H9 (cell line): ENCODE data around the gene METTL18. TPM values are rescaled to one million over a fixed set of nuclear protein-coding genes. Genes with fewer than 3 reads are reported as not detected.

Source experiments
- DNase-seq: peaks from one replicate; pipeline ENCODE4 v3.0.0-alpha.2; 2017
- H2AFZ ChIP-seq: one replicate; pipeline ENCODE4 v1.6.1; 2013; ENCODE audit warnings: mild to moderate bottlenecking, low read length, control low read depth, moderate library complexity
- H2AK5ac ChIP-seq: 2 replicates; pipeline ENCODE4 v1.6.1; 2013; ENCODE audit warnings: low read length, control low read depth, mixed read lengths; ENCODE audit not compliant: insufficient read length
- H2BK120ac ChIP-seq: one replicate; pipeline ENCODE4 v1.6.1; 2013; ENCODE audit warnings: low read depth, mild to moderate bottlenecking, low read length, control low read depth, inconsistent platforms; ENCODE audit not compliant: poor library complexity, severe bottlenecking
- H2BK12ac ChIP-seq: 2 replicates; pipeline ENCODE4 v1.6.1; 2013; ENCODE audit warnings: low read length, control low read depth, mixed read lengths, low read depth; ENCODE audit not compliant: insufficient read length
- H2BK15ac ChIP-seq: 2 replicates; pipeline ENCODE4 v1.6.1; 2013; ENCODE audit warnings: low read depth, low read length, control low read depth
- H2BK20ac ChIP-seq: one replicate; pipeline ENCODE4 v1.6.1; 2013; ENCODE audit warnings: low read depth, mild to moderate bottlenecking, low read length, control low read depth, inconsistent platforms; ENCODE audit not compliant: poor library complexity, severe bottlenecking
- H2BK5ac ChIP-seq: 2 replicates; pipeline ENCODE4 v1.6.1; 2013; ENCODE audit warnings: low read length, control low read depth, mixed read lengths; ENCODE audit not compliant: insufficient read length
- H3K14ac ChIP-seq: 2 replicates; pipeline ENCODE4 v1.6.1; 2013; ENCODE audit warnings: low read length, control low read depth; ENCODE audit not compliant: insufficient read depth
- H3K18ac ChIP-seq: 2 replicates; pipeline ENCODE4 v1.6.1; 2013; ENCODE audit warnings: low read depth, mild to moderate bottlenecking, mixed read lengths, low read length, control low read depth; ENCODE audit not compliant: insufficient read length
- H3K23ac ChIP-seq: 2 replicates; pipeline ENCODE4 v1.6.1; 2013; ENCODE audit warnings: low read length, control low read depth, mixed read lengths, low read depth; ENCODE audit not compliant: insufficient read length
- H3K23me2 ChIP-seq: 2 replicates; pipeline ENCODE4 v1.6.1; 2013; ENCODE audit warnings: low read depth, mild to moderate bottlenecking, mixed read lengths, low read length, control low read depth; ENCODE audit not compliant: insufficient read length, poor library complexity, severe bottlenecking
- H3K27ac ChIP-seq: 2 replicates; pipeline ENCODE4 v1.5.1; 2013; ENCODE audit warnings: low read length, control low read depth, mixed read lengths, low read depth; ENCODE audit not compliant: insufficient read length
- H3K27me3 ChIP-seq: 2 replicates; pipeline ENCODE4 v1.6.1; 2013; ENCODE audit warnings: low read length, control low read depth, inconsistent platforms; ENCODE audit not compliant: insufficient read depth
- H3K4ac ChIP-seq: 2 replicates; pipeline ENCODE4 v1.6.1; 2013; ENCODE audit warnings: low read depth, mild to moderate bottlenecking, control low read depth, inconsistent platforms, low read length, moderate library complexity
- H3K4me1 ChIP-seq: 2 replicates; pipeline ENCODE4 v1.6.1; 2013; ENCODE audit warnings: low read length, control low read depth, inconsistent platforms; ENCODE audit not compliant: insufficient read depth
- H3K4me2 ChIP-seq: 2 replicates; pipeline ENCODE4 v1.6.1; 2013; ENCODE audit warnings: low read length, control low read depth, mixed read lengths; ENCODE audit not compliant: insufficient read length, insufficient read depth
- H3K56ac ChIP-seq: 2 replicates; pipeline ENCODE4 v1.6.1; 2013; ENCODE audit warnings: low read depth, mild to moderate bottlenecking, mixed read lengths, low read length, control low read depth; ENCODE audit not compliant: insufficient read length
- H3K79me1 ChIP-seq: 2 replicates; pipeline ENCODE4 v1.6.1; 2013; ENCODE audit warnings: low read depth, mild to moderate bottlenecking, moderate library complexity, low read length, control low read depth, inconsistent platforms; ENCODE audit not compliant: insufficient read depth, poor library complexity, severe bottlenecking
- H3K79me2 ChIP-seq: 2 replicates; pipeline ENCODE4 v1.6.1; 2013; ENCODE audit warnings: low read length, control low read depth, inconsistent platforms; ENCODE audit not compliant: insufficient read depth
- H3K9ac ChIP-seq: 2 replicates; pipeline ENCODE4 v1.6.1; 2013; ENCODE audit warnings: low read length, control low read depth, mixed read lengths; ENCODE audit not compliant: insufficient read length; ENCODE audit errors: extremely low read depth
- H3K9me3 ChIP-seq: one replicate; pipeline ENCODE4 v1.6.1; 2013; ENCODE audit warnings: low read depth, low read length, inconsistent platforms; ENCODE audit not compliant: control insufficient read depth
- H3T11ph ChIP-seq: one replicate; pipeline ENCODE4 v1.6.1; 2013; ENCODE audit warnings: mild to moderate bottlenecking, low read length, control low read depth, inconsistent platforms
- H4K20me1 ChIP-seq: one replicate; pipeline ENCODE4 v1.6.1; 2013; ENCODE audit not compliant: control insufficient read depth, insufficient read length, insufficient read depth
- H4K5ac ChIP-seq: 2 replicates; pipeline ENCODE4 v1.6.1; 2013; ENCODE audit warnings: low read depth, mild to moderate bottlenecking, mixed read lengths, low read length, control low read depth; ENCODE audit not compliant: insufficient read length
- H4K8ac ChIP-seq: replicated peaks from 2 replicates; pipeline ENCODE4 v1.6.1; 2013; ENCODE audit warnings: low read length, control low read depth, mixed read lengths, low read depth; ENCODE audit not compliant: insufficient read length
- H4K91ac ChIP-seq: 2 replicates; pipeline ENCODE4 v1.6.1; 2013; ENCODE audit warnings: low read depth, mild to moderate bottlenecking, moderate library complexity, mixed read lengths, low read length, control low read depth; ENCODE audit not compliant: insufficient read length
- H3K27ac Mint-ChIP-seq, 3 experiments: 2 replicates in 2 of 3; 3 replicates in 1 of 3; pipeline ENCODE4 v1.8.0; 2020 to 2021; ENCODE audit warnings: mixed read lengths in 3 of 3, mild to moderate bottlenecking in 1 of 3, moderate library complexity in 1 of 3
- H3K27me3 Mint-ChIP-seq: 2 replicates; pipeline ENCODE4 v1.8.0; 2021; ENCODE audit warnings: low read depth, mild to moderate bottlenecking, moderate library complexity, mixed read lengths
- H3K36me3 Mint-ChIP-seq, 3 experiments: 2 replicates in 2 of 3; 3 replicates in 1 of 3; pipeline ENCODE4 v1.8.0; 2020 to 2021; ENCODE audit warnings: low read depth in 3 of 3, mixed read lengths in 3 of 3; ENCODE audit not compliant: insufficient read depth in 1 of 3
- H3K4me1 Mint-ChIP-seq, 2 experiments: 2 replicates each; pipeline ENCODE4 v1.8.0; 2020; ENCODE audit warnings: mixed read lengths in 2 of 2
- H3K4me3 Mint-ChIP-seq, 2 experiments: 2 replicates in 1 of 2; 3 replicates in 1 of 2; pipeline ENCODE4 v1.8.0; 2020 to 2021; ENCODE audit warnings: mild to moderate bottlenecking in 2 of 2, mixed read lengths in 2 of 2, moderate library complexity in 1 of 2
- H3K9me3 Mint-ChIP-seq, 2 experiments: 2 replicates in 1 of 2; 3 replicates in 1 of 2; pipeline ENCODE4 v1.8.0; 2020; ENCODE audit warnings: mild to moderate bottlenecking in 2 of 2, mixed read lengths in 2 of 2, moderate library complexity in 1 of 2
- WGBS: extraction: QIAGEN DNeasy Blood & Tissue Kit; methylation state at CpG from one replicate; pipeline ENCODE4 v1.1.7; 2013; ENCODE audit warnings: missing lambda C conversion rate, low lambda C conversion rate, mixed read lengths; ENCODE audit not compliant: insufficient read length; ENCODE audit errors: extremely low coverage; 5-methylcytosine and 5-hydroxymethylcytosine counted together
- total RNA-seq: library from RNA; stranded (reverse); gene quantifications from 2 replicates; pipeline ENCODE4 v1.2.1, GENCODE V29; 2021
- TF ChIP-seq, protein P1 (sequence below): fragments of 200-600 bp; sonication (generic); conservative IDR thresholded peaks from 3 replicates; pipeline ENCODE4 v1.8.0; 2021; ENCODE audit warnings: antibody characterized with exemption, mild to moderate bottlenecking

The METTL18 gene
- total RNA-seq, 1 experiment from 2014 or later = 8.7 TPM

DNA sequence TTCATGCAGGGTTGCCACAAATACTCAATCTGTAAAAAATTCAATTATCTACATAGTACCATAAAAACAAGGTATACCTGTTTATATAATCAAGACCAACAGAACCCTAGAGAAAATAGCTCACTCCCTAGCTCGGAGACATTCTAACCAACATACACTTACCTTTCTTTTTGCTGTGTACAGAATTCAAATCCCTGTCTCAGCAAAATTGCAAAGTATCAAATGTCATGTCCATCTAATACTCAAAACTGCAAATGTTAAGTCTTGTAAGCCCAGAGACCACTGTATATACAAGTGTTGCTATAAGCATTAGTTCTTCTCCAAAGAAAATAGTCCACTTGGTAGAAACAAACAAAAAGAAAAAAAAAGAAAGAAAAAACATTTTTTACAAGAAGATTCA lies 44.7 kb downstream of the METTL18 start:
- H3K4me3 Mint-ChIP-seq = no peak overlapping the region
- H2AK5ac ChIP-seq = no peak overlapping the region
- no peaks in the 10 kb centered on the region for H3K27me3 ChIP-seq
- H4K8ac ChIP-seq = no peak overlapping the region
- H2BK15ac ChIP-seq = no peak overlapping the region
- H3K27ac ChIP-seq = no peak overlapping the region
- H3K4me1 Mint-ChIP-seq = peaks cover 15 to 16% of the 10 kb centered on the region in 2 experiments
- H3K18ac ChIP-seq = no peak overlapping the region
- no CpG with 5 or more reads among the region's 1 CpG for WGBS
- no peak overlapping the region for H3K23ac ChIP-seq
- H3K9me3 Mint-ChIP-seq = no peaks in the 10 kb centered on the region
- H2BK20ac ChIP-seq = no peak overlapping the region
- TF ChIP-seq, protein P1, sequence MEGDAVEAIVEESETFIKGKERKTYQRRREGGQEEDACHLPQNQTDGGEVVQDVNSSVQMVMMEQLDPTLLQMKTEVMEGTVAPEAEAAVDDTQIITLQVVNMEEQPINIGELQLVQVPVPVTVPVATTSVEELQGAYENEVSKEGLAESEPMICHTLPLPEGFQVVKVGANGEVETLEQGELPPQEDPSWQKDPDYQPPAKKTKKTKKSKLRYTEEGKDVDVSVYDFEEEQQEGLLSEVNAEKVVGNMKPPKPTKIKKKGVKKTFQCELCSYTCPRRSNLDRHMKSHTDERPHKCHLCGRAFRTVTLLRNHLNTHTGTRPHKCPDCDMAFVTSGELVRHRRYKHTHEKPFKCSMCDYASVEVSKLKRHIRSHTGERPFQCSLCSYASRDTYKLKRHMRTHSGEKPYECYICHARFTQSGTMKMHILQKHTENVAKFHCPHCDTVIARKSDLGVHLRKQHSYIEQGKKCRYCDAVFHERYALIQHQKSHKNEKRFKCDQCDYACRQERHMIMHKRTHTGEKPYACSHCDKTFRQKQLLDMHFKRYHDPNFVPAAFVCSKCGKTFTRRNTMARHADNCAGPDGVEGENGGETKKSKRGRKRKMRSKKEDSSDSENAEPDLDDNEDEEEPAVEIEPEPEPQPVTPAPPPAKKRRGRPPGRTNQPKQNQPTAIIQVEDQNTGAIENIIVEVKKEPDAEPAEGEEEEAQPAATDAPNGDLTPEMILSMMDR = no peak
- H3K4ac ChIP-seq = no peak overlapping the region
- peaks cover 5% of the 10 kb centered on the region; the same call in 1 of the 2 replicates for H3K4me1 ChIP-seq
- H3K4me2 ChIP-seq = no peak overlapping the region
- H4K5ac ChIP-seq = no peak overlapping the region
- no peak overlapping the region for H2BK12ac ChIP-seq
- H2BK5ac ChIP-seq = no peak overlapping the region
- 0 out of 2 replicates have a peak, but pooled peaks cover under 1% of the 10 kb centered on the region for H3K27me3 Mint-ChIP-seq
- H2AFZ ChIP-seq = no peak overlapping the region
- H3K79me1 ChIP-seq = no peaks in the 10 kb centered on the region
- no peak overlapping the region for H3K9ac ChIP-seq
- H3K23me2 ChIP-seq = no peaks in the 10 kb centered on the region
- no peak overlapping the region for H4K91ac ChIP-seq
- no peak for DNase-seq
- no peak overlapping the region for H3K27ac Mint-ChIP-seq
- H3K9me3 ChIP-seq = no peaks in the 10 kb centered on the region
- no peak overlapping the region for H3K56ac ChIP-seq
- H3K14ac ChIP-seq = no peak overlapping the region
- no peaks in the 10 kb centered on the region for H3K36me3 Mint-ChIP-seq
- no peak overlapping the region for H3T11ph ChIP-seq
- no peak overlapping the region for H2BK120ac ChIP-seq
- H3K79me2 ChIP-seq = no peaks in the 10 kb centered on the region
- no peaks in the 10 kb centered on the region for H4K20me1 ChIP-seq
